ENCODE results near the gene ADAM10.

ADAM10 gene

GRCh38 chr15:58704155-58704865 lies 45.2 kb downstream of the ADAM10 start:
- Histone ChIP-seq H3K36me3 (ENCODE audit: control insufficient read depth, insufficient read depth, low read length) (no peaks in the 10 kb centered on the region), H3K27me3 (ENCODE audit: control insufficient read depth, insufficient read depth, low read length) (no peaks in the 10 kb centered on the region)
- TF ChIP-seq, protein P1, sequence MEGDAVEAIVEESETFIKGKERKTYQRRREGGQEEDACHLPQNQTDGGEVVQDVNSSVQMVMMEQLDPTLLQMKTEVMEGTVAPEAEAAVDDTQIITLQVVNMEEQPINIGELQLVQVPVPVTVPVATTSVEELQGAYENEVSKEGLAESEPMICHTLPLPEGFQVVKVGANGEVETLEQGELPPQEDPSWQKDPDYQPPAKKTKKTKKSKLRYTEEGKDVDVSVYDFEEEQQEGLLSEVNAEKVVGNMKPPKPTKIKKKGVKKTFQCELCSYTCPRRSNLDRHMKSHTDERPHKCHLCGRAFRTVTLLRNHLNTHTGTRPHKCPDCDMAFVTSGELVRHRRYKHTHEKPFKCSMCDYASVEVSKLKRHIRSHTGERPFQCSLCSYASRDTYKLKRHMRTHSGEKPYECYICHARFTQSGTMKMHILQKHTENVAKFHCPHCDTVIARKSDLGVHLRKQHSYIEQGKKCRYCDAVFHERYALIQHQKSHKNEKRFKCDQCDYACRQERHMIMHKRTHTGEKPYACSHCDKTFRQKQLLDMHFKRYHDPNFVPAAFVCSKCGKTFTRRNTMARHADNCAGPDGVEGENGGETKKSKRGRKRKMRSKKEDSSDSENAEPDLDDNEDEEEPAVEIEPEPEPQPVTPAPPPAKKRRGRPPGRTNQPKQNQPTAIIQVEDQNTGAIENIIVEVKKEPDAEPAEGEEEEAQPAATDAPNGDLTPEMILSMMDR (IDR thresholded peaks at IDR 0.05) = no peak

DNA sequence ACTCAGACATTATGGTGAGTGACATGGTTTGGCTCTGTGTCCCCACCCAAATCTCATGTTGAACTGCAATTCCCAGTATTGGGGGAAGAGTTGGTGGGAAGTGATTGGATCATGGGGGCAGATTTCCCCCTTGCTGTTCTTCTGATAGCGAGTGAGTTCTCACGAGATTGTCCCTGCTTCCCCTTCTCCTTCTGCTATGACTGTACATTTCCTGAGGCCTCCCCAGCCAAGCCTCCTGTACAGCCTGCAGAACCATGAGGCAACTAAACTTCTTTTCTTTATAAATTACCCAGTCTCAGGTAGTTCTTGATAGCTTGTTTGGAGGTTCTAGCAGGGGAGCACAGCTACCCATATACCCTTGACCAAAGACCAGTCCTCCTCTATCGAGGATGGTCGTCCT lies 45.9 kb downstream of the ADAM10 start:
- no peaks in the 10 kb centered on the region for H3K79me2 ChIP-seq
- H3K36me3 ChIP-seq (ENCODE audit: control insufficient read depth, insufficient read depth, low read length) = no peaks in the 10 kb centered on the region
- TF ChIP-seq, protein P1 (IDR thresholded peaks at IDR 0.05) = no peak
- H3K27me3 ChIP-seq (ENCODE audit: control insufficient read depth, insufficient read depth, low read length) = no peaks in the 10 kb centered on the region
- no peaks in the 10 kb centered on the region for H3K4me1 ChIP-seq
- no peak overlapping the region for H3K27ac ChIP-seq
- H3K4me2 ChIP-seq (ENCODE audit: low read length) = no peak overlapping the region
- no peak overlapping the region for H2AFZ ChIP-seq
- no peak overlapping the region for H3K9ac ChIP-seq
- H3K4me3 ChIP-seq (ENCODE audit: low read depth, low read length) = no peak overlapping the region
- no peaks in the 10 kb centered on the region for H3K9me3 ChIP-seq (ENCODE audit: control insufficient read depth, low read length)

More at GRCh38 chr15:58704155-58704865, 45.2 kb downstream of the ADAM10 start:
- no peak overlapping the region for H3K27ac ChIP-seq
- no peak overlapping the region for H3K4me3 ChIP-seq (ENCODE audit: low read depth, low read length)
- H2AFZ ChIP-seq = no peak overlapping the region
- H3K9me3 ChIP-seq (ENCODE audit: control insufficient read depth, low read length) = no peaks in the 10 kb centered on the region
- no peak overlapping the region for H3K4me2 ChIP-seq (ENCODE audit: low read length)
- no peaks in the 10 kb centered on the region for H3K79me2 ChIP-seq
- no peak overlapping the region for H3K9ac ChIP-seq
- no peaks in the 10 kb centered on the region for H3K4me1 ChIP-seq

GRCh38 chr15:58702233-58702632 lies 47.3 kb downstream of the ADAM10 start:
- Histone ChIP-seq H3K9me3 (ENCODE audit: control insufficient read depth, low read length) (no peaks in the 10 kb centered on the region), H3K36me3 (ENCODE audit: control insufficient read depth, insufficient read depth, low read length) (no peaks in the 10 kb centered on the region), H3K9ac (no peak overlapping the region), H3K4me2 (ENCODE audit: low read length) (no peak overlapping the region), H3K27ac (no peak overlapping the region), H3K4me1 (no peaks in the 10 kb centered on the region), H3K79me2 (peaks cover 2% of the 10 kb centered on the region), H2AFZ (no peak overlapping the region), H3K4me3 (ENCODE audit: low read depth, low read length) (no peak overlapping the region), H3K27me3 (ENCODE audit: control insufficient read depth, insufficient read depth, low read length) (no peaks in the 10 kb centered on the region)
- TF ChIP-seq, protein P1 (IDR thresholded peaks at IDR 0.05) = no peak

- Histone ChIP-seq H3K9ac (no peak overlapping the region), H3K36me3 (ENCODE audit: control insufficient read depth, insufficient read depth, low read length) (no peaks in the 10 kb centered on the region), H3K27me3 (ENCODE audit: control insufficient read depth, insufficient read depth, low read length) (no peaks in the 10 kb centered on the region), H3K4me3 (ENCODE audit: low read depth, low read length) (no peak overlapping the region), H3K27ac (no peak overlapping the region), H3K4me1 (no peaks in the 10 kb centered on the region), H2AFZ (no peak overlapping the region), H3K9me3 (ENCODE audit: control insufficient read depth, low read length) (no peaks in the 10 kb centered on the region), H3K4me2 (ENCODE audit: low read length) (no peak overlapping the region), H3K79me2 (peaks cover 5% of the 10 kb centered on the region)
- TF ChIP-seq, protein P1 (IDR thresholded peaks at IDR 0.05) = no peak
These were observed 48.1 kb downstream of the ADAM10 start for GRCh38 chr15:58701376-58701775.

DNA sequence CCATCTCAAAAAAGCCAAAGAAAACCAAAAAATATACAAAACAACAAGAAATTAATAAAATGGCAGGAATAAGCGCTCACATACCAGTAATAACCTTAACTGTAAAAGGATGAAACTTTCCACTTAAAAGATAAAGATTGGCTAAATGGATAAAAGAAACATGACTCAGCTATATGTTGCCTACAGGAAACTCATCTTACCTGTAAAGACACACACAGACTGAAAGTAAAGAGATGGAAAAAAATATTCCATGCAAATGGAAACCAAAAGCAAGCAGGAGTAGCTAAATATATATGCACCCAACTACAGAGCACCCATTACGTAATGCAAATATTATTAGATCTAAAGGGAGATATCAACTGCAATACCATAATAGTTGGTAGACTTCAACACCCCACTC lies 49.7 kb downstream of the ADAM10 start:
- H3K9me3 ChIP-seq (ENCODE audit: control insufficient read depth, low read length) = no peaks in the 10 kb centered on the region
- no peak overlapping the region for H2AFZ ChIP-seq
- H3K27me3 ChIP-seq (ENCODE audit: control insufficient read depth, insufficient read depth, low read length) = no peaks in the 10 kb centered on the region
- H3K27ac ChIP-seq = no peak overlapping the region
- TF ChIP-seq, protein P1 (IDR thresholded peaks at IDR 0.05) = no peak
- H3K4me1 ChIP-seq = no peaks in the 10 kb centered on the region
- peaks cover 5% of the 10 kb centered on the region for H3K79me2 ChIP-seq
- H3K9ac ChIP-seq = no peak overlapping the region
- no peak overlapping the region for H3K4me3 ChIP-seq (ENCODE audit: low read depth, low read length)
- H3K4me2 ChIP-seq (ENCODE audit: low read length) = no peak overlapping the region
- no peaks in the 10 kb centered on the region for H3K36me3 ChIP-seq (ENCODE audit: control insufficient read depth, insufficient read depth, low read length)

Measured in parathyroid adenoma (tissue), 2 donors.